ENCODE results near the gene CCDC7.

DNA sequence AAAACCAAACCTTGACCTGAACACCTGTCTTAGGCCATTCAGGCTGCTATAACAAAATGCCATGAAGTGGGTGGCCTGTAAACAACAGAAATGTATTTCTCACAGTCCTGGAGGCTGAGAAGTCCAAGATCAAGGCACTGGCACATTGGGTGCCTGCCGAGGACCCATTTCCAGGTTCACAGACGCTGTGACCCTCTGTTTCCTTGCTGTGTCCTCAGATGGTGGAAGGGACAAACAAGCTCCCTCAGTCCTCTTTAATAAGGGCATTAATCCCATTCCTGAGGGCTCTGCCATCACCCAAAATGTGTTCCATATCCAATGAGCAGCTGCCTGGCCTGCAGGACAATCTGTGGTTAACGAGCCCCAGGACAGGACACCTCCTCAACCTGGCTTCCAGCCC, 444.5 kb downstream of the CCDC7 start:
- TF ChIP-seq, protein P1, sequence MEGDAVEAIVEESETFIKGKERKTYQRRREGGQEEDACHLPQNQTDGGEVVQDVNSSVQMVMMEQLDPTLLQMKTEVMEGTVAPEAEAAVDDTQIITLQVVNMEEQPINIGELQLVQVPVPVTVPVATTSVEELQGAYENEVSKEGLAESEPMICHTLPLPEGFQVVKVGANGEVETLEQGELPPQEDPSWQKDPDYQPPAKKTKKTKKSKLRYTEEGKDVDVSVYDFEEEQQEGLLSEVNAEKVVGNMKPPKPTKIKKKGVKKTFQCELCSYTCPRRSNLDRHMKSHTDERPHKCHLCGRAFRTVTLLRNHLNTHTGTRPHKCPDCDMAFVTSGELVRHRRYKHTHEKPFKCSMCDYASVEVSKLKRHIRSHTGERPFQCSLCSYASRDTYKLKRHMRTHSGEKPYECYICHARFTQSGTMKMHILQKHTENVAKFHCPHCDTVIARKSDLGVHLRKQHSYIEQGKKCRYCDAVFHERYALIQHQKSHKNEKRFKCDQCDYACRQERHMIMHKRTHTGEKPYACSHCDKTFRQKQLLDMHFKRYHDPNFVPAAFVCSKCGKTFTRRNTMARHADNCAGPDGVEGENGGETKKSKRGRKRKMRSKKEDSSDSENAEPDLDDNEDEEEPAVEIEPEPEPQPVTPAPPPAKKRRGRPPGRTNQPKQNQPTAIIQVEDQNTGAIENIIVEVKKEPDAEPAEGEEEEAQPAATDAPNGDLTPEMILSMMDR (IDR thresholded peaks at IDR 0.05): no peak
- no peak for TF ChIP-seq EZH2phosphoT487 (IDR thresholded peaks at IDR 0.05; ENCODE audit: borderline replicate concordance, low read depth)
- TF ChIP-seq, protein P2, sequence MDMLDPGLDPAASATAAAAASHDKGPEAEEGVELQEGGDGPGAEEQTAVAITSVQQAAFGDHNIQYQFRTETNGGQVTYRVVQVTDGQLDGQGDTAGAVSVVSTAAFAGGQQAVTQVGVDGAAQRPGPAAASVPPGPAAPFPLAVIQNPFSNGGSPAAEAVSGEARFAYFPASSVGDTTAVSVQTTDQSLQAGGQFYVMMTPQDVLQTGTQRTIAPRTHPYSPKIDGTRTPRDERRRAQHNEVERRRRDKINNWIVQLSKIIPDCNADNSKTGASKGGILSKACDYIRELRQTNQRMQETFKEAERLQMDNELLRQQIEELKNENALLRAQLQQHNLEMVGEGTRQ (IDR thresholded peaks at IDR 0.05; ENCODE audit: borderline replicate concordance, low read depth, low read length): no peak
- TF ChIP-seq MXI1 (IDR thresholded peaks at IDR 0.05; ENCODE audit: low read depth, low read length): no peak
- no peak for TF ChIP-seq EP300 (IDR thresholded peaks at IDR 0.05; ENCODE audit: borderline replicate concordance in 1 of 2, low read depth in 1 of 2, low read length in 1 of 2)
- no peak for TF ChIP-seq RFX5 (IDR thresholded peaks at IDR 0.05; ENCODE audit: low read length)
- no peak for TF ChIP-seq MAX (IDR thresholded peaks at IDR 0.05; ENCODE audit: low read depth)
- TF ChIP-seq TEAD4 (IDR thresholded peaks at IDR 0.05; ENCODE audit: borderline replicate concordance, insufficient read depth): no peak
- no peak for TF ChIP-seq REST (IDR thresholded peaks at IDR 0.05; ENCODE audit: low read depth, low read length)
- no peak for TF ChIP-seq JUND (IDR thresholded peaks at IDR 0.05)
- TF ChIP-seq POLR2AphosphoS5 (IDR thresholded peaks at IDR 0.05; ENCODE audit: low read depth, low read length): no peak
- TF ChIP-seq RXRA (IDR thresholded peaks at IDR 0.05; ENCODE audit: borderline replicate concordance, low read depth): no peak
- no peak for TF ChIP-seq NFIC (IDR thresholded peaks at IDR 0.05; ENCODE audit: borderline replicate concordance)
- TF ChIP-seq CHD2 (IDR thresholded peaks at IDR 0.05; ENCODE audit: low read length, partially characterized antibody): no peak

All from SK-N-SH (cell line).